Type B pancreatic cell (in vitro differentiated cells): Measurements from ENCODE around the gene PRDM16. TPM values are rescaled to one million over a fixed set of nuclear protein-coding genes. Genes with fewer than 3 reads are reported as not detected.

Experiments
- DNase-seq: peaks from one replicate; pipeline ENCODE4 v3.0.0; 2021; ENCODE audit warnings: mixed read lengths; ENCODE audit not compliant: unreplicated experiment; ENCODE audit errors: extremely low spot score
- H3K27ac Mint-ChIP-seq: 2 replicates; pipeline ENCODE4 v1.8.0; 2021; ENCODE audit warnings: mild to moderate bottlenecking, mixed read lengths
- H3K27me3 Mint-ChIP-seq: 2 replicates; pipeline ENCODE4 v1.8.0; 2021; ENCODE audit warnings: mixed read lengths
- H3K36me3 Mint-ChIP-seq: 2 replicates; pipeline ENCODE4 v1.8.0; 2021; ENCODE audit warnings: mixed read lengths
- H3K4me1 Mint-ChIP-seq: one replicate; pipeline ENCODE4 v1.8.0; 2021; ENCODE audit warnings: mixed read lengths; ENCODE audit not compliant: unreplicated experiment
- H3K4me3 Mint-ChIP-seq: 2 replicates; pipeline ENCODE4 v1.8.0; 2021; ENCODE audit warnings: mild to moderate bottlenecking, mixed read lengths
- H3K9me3 Mint-ChIP-seq: 2 replicates; pipeline ENCODE4 v1.8.0; 2021; ENCODE audit warnings: mixed read lengths
- CTCF ChIP-seq: fragments of 200-600 bp; sonication (generic); conservative IDR thresholded peaks from 2 replicates; pipeline ENCODE4 v1.5.0; 2021; ENCODE audit warnings: antibody characterized with exemption, mild to moderate bottlenecking
- total RNA-seq: library from RNA; stranded (reverse); gene quantifications from 2 replicates; pipeline ENCODE4 v1.2.1, GENCODE V29; 2021; ENCODE audit warnings: low replicate concordance

Gene PRDM16
- total RNA-seq, 1 donor from 2014 or later = 23.6 TPM

- peak overlapping the region; percentile 88 for H3K27ac Mint-ChIP-seq
- no peaks in the 10 kb centered on the region for H3K36me3 Mint-ChIP-seq
- peaks cover 33% of the 10 kb centered on the region for H3K4me1 Mint-ChIP-seq
- peak overlapping the region; percentile 84 for H3K4me3 Mint-ChIP-seq
- H3K27me3 Mint-ChIP-seq = no peaks in the 10 kb centered on the region
- no peaks in the 10 kb centered on the region for H3K9me3 Mint-ChIP-seq
- DNase-seq = no peak
- no peak for TF ChIP-seq CTCF
These were observed 390.3 kb downstream of the PRDM16 start for GRCh38 chr1:3459051-3459908.

- Mint-ChIP-seq H3K36me3 (no peaks in the 10 kb centered on the region), H3K27ac (peak overlapping the region; percentile 88), H3K4me3 (peak overlapping the region; percentile 84), H3K27me3 (no peaks in the 10 kb centered on the region), H3K9me3 (no peaks in the 10 kb centered on the region), H3K4me1 (peaks cover 33% of the 10 kb centered on the region)
- TF ChIP-seq CTCF = no peak
- no peak for DNase-seq
These were observed 391.1 kb downstream of the PRDM16 start for GRCh38 chr1:3459940-3460671.

- Mint-ChIP-seq H3K27me3 (no peaks in the 10 kb centered on the region), H3K27ac (peak overlapping the region; percentile 88), H3K9me3 (no peaks in the 10 kb centered on the region), H3K36me3 (no peaks in the 10 kb centered on the region), H3K4me1 (peaks cover 33% of the 10 kb centered on the region), H3K4me3 (no peak overlapping the region)
- no peak for TF ChIP-seq CTCF
- DNase-seq = no peak
These were observed 391.7 kb downstream of the PRDM16 start for GRCh38 chr1:3460672-3461131.

- Mint-ChIP-seq H3K9me3 (no peaks in the 10 kb centered on the region), H3K36me3 (no peaks in the 10 kb centered on the region), H3K27ac (no peak overlapping the region), H3K27me3 (no peaks in the 10 kb centered on the region), H3K4me1 (peaks cover 33% of the 10 kb centered on the region), H3K4me3 (no peak overlapping the region)
- DNase-seq = no peak
- no peak for TF ChIP-seq CTCF
These were observed 392.4 kb downstream of the PRDM16 start for GRCh38 chr1:3461238-3461933.

GRCh38 chr1:3461934-3462275 lies 392.9 kb downstream of the PRDM16 start:
- H3K4me3 Mint-ChIP-seq = no peak overlapping the region
- DNase-seq = no peak
- H3K27me3 Mint-ChIP-seq = no peaks in the 10 kb centered on the region
- H3K4me1 Mint-ChIP-seq = peaks cover 32% of the 10 kb centered on the region
- H3K9me3 Mint-ChIP-seq = no peaks in the 10 kb centered on the region
- no peak for TF ChIP-seq CTCF
- H3K27ac Mint-ChIP-seq = no peak overlapping the region
- no peaks in the 10 kb centered on the region for H3K36me3 Mint-ChIP-seq
